ENCODE results near the gene PGC. TPM values are rescaled to one million over a fixed set of nuclear protein-coding genes. Genes with fewer than 3 reads are reported as not detected.
"Not testable (repeated sequence)": the region's sequence is repeated elsewhere in the genome, so short reads cannot be mapped to it uniquely, and the experiment has no call there.

Gene PGC
- total RNA-seq, 1 donor from 2014 or later, result not detected

GRCh38 chr6:41775293-41775882 is 28.2 kb upstream of the PGC start:
- DNase-seq, result no peak

GRCh38 chr6:41774841-41775240 is 27.6 kb upstream of the PGC start:
- DNase-seq, result no peak

- no peak for DNase-seq
Observed at GRCh38 chr6:41771058-41771983, 24.1 kb upstream of the PGC start.

GRCh38 chr6:41770381-41771057 is 23.3 kb upstream of the PGC start:
- no peak for DNase-seq

- no peak for DNase-seq
Observed at GRCh38 chr6:41769376-41769775, 22.2 kb upstream of the PGC start.

GRCh38 chr6:41768545-41769308 is 21.5 kb upstream of the PGC start:
- no peak for DNase-seq

- DNase-seq, result no peak
Observed at GRCh38 chr6:41767112-41767833, 20.1 kb upstream of the PGC start.

- DNase-seq, result not testable (repeated sequence)
Observed at GRCh38 chr6:41766043-41766664, 19.0 kb upstream of the PGC start.

GRCh38 chr6:41763470-41763869 is 16.3 kb upstream of the PGC start:
- no peak for DNase-seq

- no peak for DNase-seq
Observed at GRCh38 chr6:41759905-41760579, 12.8 kb upstream of the PGC start.

- no peak for DNase-seq
Observed at GRCh38 chr6:41759106-41759904, 12.1 kb upstream of the PGC start.

GRCh38 chr6:41758641-41759035 is 11.4 kb upstream of the PGC start:
- DNase-seq, result no peak

GRCh38 chr6:41757931-41758640 is 10.9 kb upstream of the PGC start:
- no peak for DNase-seq

GRCh38 chr6:41757271-41757670 is 10.1 kb upstream of the PGC start:
- DNase-seq, result no peak

- DNase-seq, result no peak
Observed at GRCh38 chr6:41756354-41756753, 9.2 kb upstream of the PGC start.

GRCh38 chr6:41755895-41756294 is 8.7 kb upstream of the PGC start:
- DNase-seq, result no peak

- no peak for DNase-seq
Observed at GRCh38 chr6:41750374-41750773, 3.2 kb upstream of the PGC start.

- DNase-seq, result no peak
Observed at GRCh38 chr6:41748542-41748941, 1.3 kb upstream of the PGC start.

- DNase-seq, result no peak
Observed at GRCh38 chr6:41748102-41748477, 893 bp upstream of the PGC start.

Data from occipital lobe (tissue), 2 donors.